ENCODE data around the gene ARL2.
"Not testable (repeated sequence)": the region's sequence is repeated elsewhere in the genome, so short reads cannot be mapped to it uniquely, and the experiment has no call there.

ARL2 gene

DNA sequence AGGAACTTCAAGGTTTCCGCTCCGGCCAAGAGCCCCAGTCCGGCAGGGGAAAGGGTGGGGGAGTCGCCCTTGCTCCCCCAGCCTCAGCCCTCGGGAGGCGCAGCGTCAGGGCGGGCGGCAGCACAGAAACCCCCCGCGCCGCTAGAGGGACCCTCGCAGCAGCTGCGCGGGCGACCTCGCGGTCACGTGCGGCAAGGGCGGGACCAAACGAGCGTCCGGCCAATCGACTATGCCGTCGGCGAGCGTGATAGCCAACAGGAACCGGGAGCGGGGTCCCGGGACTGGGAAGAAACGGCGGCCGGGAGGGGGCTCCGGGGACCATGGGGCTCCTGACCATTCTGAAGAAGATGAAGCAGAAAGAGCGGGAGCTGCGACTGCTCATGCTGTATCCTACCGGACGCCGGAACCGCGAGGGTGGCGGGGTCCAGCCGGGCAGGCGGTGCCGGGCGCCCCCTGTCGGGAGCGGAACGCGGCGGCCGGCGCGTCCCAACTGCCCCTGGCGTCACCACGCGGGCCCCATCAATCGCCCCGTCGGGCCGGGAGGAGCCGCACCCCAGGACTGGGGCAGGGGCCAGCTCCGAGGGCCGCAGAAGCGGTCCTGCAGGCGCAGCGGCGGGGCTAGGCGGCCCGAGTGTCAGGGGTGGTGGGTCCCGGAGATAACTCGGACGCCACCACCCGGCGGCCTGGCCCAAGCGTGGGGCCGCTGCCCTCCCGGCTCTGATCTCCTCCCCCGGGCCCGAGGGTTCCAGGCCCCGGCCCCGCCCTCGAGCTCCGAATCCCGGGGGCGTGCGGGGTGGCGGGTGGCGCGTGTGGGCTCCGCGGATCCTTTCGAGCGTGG is at the start of gene ARL2:
TSS of gene ARL2 (plus strand) at position 273 of the 838 bp plus-strand sequence. CDS start at position 321, 48 bp downstream.
- DNase-seq (ENCODE audit: low spot score) = peak; percentile 97
- TF ChIP-seq, protein P1, sequence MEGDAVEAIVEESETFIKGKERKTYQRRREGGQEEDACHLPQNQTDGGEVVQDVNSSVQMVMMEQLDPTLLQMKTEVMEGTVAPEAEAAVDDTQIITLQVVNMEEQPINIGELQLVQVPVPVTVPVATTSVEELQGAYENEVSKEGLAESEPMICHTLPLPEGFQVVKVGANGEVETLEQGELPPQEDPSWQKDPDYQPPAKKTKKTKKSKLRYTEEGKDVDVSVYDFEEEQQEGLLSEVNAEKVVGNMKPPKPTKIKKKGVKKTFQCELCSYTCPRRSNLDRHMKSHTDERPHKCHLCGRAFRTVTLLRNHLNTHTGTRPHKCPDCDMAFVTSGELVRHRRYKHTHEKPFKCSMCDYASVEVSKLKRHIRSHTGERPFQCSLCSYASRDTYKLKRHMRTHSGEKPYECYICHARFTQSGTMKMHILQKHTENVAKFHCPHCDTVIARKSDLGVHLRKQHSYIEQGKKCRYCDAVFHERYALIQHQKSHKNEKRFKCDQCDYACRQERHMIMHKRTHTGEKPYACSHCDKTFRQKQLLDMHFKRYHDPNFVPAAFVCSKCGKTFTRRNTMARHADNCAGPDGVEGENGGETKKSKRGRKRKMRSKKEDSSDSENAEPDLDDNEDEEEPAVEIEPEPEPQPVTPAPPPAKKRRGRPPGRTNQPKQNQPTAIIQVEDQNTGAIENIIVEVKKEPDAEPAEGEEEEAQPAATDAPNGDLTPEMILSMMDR (IDR thresholded peaks at IDR 0.05; ENCODE audit: extremely low read depth, missing control alignments) = peak; percentile 92

DNA sequence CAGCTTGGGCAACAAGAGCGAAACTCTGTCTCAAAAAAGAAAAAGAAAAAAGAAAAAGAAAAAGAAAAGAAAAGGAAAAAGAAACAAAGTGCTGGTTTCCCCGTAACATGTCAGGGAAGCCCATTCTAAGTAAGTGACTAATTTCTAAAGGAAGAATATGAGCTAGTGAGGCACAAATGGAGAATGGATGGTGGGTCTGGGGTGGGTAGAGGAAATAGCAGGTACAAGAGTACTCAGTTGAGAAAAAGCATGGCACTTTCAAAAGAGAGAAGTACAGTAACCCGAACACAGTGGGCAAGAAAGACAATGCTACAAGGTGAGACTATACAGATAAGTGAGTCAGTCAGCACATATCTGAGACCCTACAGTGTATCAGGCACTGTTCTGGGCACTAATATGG is 46.6 kb upstream of the ARL2 start:
- no peak for DNase-seq (ENCODE audit: low spot score)
- TF ChIP-seq, protein P1 (IDR thresholded peaks at IDR 0.05; ENCODE audit: extremely low read depth, missing control alignments) = no peak

DNA sequence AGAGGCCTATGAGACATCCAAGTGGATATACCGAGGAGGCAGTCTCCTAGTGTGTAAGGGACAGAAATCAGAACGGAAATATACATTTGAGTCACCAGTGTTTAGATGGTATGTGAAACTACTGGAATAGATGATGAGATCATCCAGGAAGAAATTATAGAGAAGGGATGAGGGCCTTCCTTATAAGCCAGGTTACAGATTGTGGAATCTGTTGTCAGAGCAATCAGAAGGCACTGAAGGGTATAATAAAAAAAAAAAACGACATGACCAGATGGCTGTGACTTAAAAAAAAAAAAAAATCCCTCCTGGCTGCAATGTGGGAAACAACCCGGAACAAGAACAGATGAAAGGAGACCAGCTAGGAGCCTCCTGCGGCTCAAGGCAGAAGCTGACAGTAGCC is 44.8 kb upstream of the ARL2 start:
- no peak for DNase-seq (ENCODE audit: low spot score)
- TF ChIP-seq, protein P1 (IDR thresholded peaks at IDR 0.05; ENCODE audit: extremely low read depth, missing control alignments) = no peak

DNA sequence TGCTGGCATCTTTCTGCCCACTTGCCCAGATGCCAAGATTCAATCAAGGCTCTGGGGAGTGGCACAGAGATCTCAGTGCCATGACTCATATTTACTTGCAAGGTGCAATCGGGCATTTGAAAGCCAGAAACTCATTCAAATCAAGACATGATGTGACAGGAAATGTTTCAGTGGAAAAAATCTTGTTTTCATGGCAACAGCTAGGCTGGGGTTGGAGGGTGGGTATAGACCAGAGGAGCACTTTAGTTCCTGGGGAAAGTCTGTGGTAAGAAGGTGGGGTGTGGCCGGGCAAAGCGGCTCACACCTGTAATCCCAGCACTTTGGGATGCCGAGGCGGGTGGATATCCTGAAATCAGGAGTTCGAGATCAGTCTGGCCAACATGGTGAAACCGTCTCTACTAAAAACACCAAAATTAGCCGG is 43.2 kb upstream of the ARL2 start:
- DNase-seq (ENCODE audit: low spot score) = no peak

DNA sequence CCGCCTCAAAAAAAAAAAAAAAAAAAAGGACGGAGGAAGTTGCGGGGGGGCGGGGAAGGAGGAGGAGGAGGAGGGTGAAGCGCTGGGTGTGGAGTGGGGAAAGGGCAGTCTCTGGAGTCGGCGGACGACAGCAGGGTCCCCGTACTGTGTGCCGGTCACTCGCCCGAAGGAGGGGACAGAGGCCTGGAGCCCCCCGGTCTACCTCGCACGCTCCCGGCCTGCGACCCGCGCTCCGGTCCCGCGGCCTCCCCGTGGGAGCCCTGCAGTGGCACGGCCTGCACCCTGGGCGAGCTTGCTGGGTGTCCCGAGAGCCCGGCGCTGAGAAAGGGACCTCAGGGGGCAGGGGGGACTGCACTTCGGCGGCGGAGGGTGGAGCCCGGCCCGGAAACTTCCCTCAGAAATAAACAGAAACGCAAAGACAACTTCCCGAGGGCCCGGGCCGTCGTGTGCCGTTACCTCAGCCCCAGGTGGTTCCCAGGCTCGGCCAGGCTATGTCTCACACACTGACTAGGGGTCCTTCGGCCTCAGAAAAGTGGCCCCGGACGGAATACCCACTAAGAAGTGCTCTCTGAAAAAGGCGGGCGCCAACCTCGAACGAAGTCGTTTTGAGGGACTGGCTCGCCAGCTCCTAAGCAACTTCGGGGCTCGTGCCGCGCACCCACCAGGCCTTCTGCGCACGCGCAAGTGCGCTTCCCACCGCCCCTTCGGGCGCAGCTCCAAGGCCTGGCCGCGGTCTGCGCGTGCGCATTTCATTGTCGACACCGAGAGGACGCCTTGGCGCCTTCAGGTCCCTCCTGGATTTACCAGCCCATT is 42.3 kb upstream of the ARL2 start, which contains the start of gene MAJIN:
TSS of gene MAJIN (minus strand) at position 688 of the 813 bp plus-strand sequence. CDS start 12,703 bp downstream, outside the sequence.
- DNase-seq (ENCODE audit: low spot score) = peak; percentile 85
- TF ChIP-seq, protein P1 (IDR thresholded peaks at IDR 0.05; ENCODE audit: extremely low read depth, missing control alignments) = no peak

More for the DNA sequence above, 43.2 kb upstream of the ARL2 start:
- TF ChIP-seq, protein P1 (IDR thresholded peaks at IDR 0.05; ENCODE audit: extremely low read depth, missing control alignments) = no peak

DNA sequence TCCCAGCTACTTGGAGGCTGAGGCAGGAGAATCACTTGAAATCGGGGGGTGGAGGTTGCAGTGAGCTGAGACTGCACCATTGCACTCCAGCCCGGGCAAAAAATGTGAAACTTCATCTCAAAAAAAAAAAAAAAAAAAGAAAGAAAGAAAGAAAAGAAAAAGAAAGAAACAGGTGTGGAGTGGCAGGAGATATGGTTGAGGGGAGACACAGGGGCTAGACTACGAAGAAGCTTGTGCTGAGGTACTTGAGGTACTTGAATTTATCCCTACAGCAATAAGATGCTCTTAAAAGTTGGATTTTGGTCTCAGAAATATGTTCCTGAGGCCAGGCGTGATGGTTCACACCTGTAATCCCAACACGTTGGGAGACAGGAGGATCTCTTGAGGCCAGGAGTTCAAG is 39.8 kb upstream of the ARL2 start:
- DNase-seq (ENCODE audit: low spot score) = no peak
- TF ChIP-seq, protein P1 (IDR thresholded peaks at IDR 0.05; ENCODE audit: extremely low read depth, missing control alignments) = no peak

DNA sequence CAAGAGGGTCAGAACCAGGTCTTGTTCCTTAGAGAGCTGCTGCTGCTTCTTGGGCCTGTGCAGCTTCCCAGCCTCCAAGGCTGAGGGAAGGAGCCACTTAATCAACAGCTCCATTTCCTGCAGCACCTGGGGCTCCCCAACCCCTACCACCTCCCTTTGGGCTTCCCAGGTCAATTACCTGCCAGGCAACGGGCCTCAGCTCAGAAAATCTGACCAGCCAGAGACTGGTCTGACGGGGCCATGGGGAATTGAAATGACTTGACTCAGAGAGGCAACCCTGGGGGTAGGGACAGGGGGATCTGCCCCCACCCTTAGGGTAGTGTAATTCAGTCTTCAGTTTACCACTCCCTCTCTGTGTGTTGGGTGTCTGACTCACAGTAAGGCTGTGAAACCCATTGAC is 37.3 kb upstream of the ARL2 start:
- DNase-seq (ENCODE audit: low spot score) = no peak
- TF ChIP-seq, protein P1 (IDR thresholded peaks at IDR 0.05; ENCODE audit: extremely low read depth, missing control alignments) = no peak

DNA sequence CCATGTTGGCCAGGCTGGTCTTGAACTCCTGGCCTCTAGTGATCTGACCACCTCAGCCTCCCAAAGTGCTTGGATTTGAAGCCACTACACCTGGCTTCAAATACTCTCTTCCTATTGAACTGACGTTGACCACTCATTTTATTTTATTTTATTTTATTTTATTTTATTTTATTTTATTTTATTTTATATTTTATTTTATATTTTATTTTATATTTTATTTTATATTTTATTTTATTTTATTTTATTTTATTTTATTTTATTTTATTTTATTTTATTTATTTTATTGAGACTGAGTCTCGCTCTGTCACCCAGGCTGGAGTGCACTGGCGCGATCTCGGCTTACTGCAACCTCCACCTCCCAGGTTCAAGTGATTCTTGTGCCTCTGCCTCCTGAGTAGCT is 30.6 kb upstream of the ARL2 start:
- not testable (repeated sequence) for DNase-seq (ENCODE audit: low spot score)

All from GM20000 (cell line).